HG02588 (cell line): ENCODE data around the gene CCNL1.
A peak's percentile ranks its signal among the peaks of the same experiment; 100 is the strongest.
"Not testable (repeated sequence)": the region's sequence is repeated elsewhere in the genome, so short reads cannot be mapped to it uniquely, and the experiment has no call there.

Source experiments
- ATAC-seq: cut with Tn5 transposase; IDR thresholded peaks from one replicate; pipeline ENCODE4 v1.9.1; 2021; ENCODE audit warnings: mild to moderate bottlenecking, moderate library complexity; ENCODE audit not compliant: unreplicated experiment

CCNL1 gene

GRCh38 chr3:157159762-157160657, at the start of gene CCNL1:
Gene CCNL1 (minus strand): TSS chr3:157160147. CDS start chr3:157160094, 53 bp downstream.
- ATAC-seq: peak; percentile 81

- no peak for ATAC-seq
These were observed 44.9 kb upstream of the CCNL1 start for GRCh38 chr3:157204880-157205279.

GRCh38 chr3:157204431-157204830, 44.5 kb upstream of the CCNL1 start:
- no peak for ATAC-seq

GRCh38 chr3:157201648-157202278, 41.8 kb upstream of the CCNL1 start:
- no peak for ATAC-seq

- no peak for ATAC-seq
These were observed 39.9 kb upstream of the CCNL1 start for GRCh38 chr3:157199841-157200240.

GRCh38 chr3:157195965-157196364, 36.0 kb upstream of the CCNL1 start:
- ATAC-seq: no peak

GRCh38 chr3:157191149-157191548, 31.2 kb upstream of the CCNL1 start:
- ATAC-seq: not testable (repeated sequence)

- no peak for ATAC-seq
These were observed 30.5 kb upstream of the CCNL1 start for GRCh38 chr3:157190380-157190872.

GRCh38 chr3:157188391-157188790, 28.4 kb upstream of the CCNL1 start:
- no peak for ATAC-seq

- no peak for ATAC-seq
These were observed 22.9 kb upstream of the CCNL1 start for GRCh38 chr3:157182879-157183278.

- ATAC-seq: no peak
These were observed 20.3 kb upstream of the CCNL1 start for GRCh38 chr3:157180262-157180661.

- ATAC-seq: no peak
These were observed 19.4 kb upstream of the CCNL1 start for GRCh38 chr3:157179365-157179803.

- ATAC-seq: not testable (repeated sequence)
These were observed 18.8 kb upstream of the CCNL1 start for GRCh38 chr3:157178503-157179364.

- not testable (repeated sequence) for ATAC-seq
These were observed 18.0 kb upstream of the CCNL1 start for GRCh38 chr3:157177801-157178453.

- ATAC-seq: no peak
These were observed 17.0 kb upstream of the CCNL1 start for GRCh38 chr3:157176934-157177333.

GRCh38 chr3:157175691-157176507, 16.0 kb upstream of the CCNL1 start:
- ATAC-seq: no peak

- peak; percentile 94 for ATAC-seq
These were observed 14.9 kb upstream of the CCNL1 start for GRCh38 chr3:157174649-157175498.

- no peak for ATAC-seq
These were observed 14.3 kb upstream of the CCNL1 start for GRCh38 chr3:157174290-157174648.

- ATAC-seq: not testable (repeated sequence)
These were observed 13.4 kb upstream of the CCNL1 start for GRCh38 chr3:157173343-157173742.
